ENCODE data around the gene ID1.

ID1 gene

DNA sequence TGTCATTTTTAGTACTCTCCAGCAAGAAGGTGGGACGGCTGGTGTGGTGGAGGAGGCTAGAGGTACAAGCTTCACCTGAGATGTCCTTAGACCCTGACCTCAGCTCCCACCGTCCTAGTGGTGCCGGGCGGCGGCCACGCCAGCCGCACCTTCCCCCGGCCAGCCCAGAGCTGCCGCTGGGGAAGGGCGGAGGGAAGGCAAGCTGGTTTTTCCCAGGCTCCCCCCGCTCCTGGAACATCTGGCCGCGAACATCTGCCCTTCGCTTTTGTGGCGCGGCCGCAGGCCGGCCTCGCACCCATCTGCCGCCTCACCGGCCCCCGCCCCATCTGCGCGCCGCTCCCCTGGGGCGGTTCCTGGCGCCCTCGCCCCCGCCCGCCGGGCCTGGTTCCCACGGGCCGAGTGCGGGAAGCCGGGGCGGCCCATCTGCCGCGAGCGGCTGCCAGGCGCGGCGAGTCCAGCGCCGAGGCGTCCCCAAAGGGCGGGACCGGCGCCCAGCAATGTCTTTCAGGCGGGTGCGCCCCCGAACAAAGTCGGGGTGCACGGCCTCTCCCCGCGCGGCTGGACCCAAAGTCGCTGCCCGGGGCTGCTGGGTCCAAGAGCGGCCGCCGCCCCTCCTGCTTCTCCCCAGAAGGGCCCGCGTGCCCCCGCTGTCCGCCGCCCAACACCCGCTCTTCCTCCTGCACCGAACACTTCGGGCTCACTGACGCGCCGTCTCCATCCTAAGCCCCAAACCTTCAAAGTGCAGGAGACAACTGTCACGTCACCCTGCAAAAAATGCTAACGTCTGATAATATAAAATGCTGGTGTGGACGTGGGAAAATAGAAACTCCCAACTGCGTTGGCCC is 17.3 kb upstream of the ID1 start:
- DNase-seq (ENCODE audit: extremely low read depth, low read depth) = no peak
- TF ChIP-seq, protein P1, sequence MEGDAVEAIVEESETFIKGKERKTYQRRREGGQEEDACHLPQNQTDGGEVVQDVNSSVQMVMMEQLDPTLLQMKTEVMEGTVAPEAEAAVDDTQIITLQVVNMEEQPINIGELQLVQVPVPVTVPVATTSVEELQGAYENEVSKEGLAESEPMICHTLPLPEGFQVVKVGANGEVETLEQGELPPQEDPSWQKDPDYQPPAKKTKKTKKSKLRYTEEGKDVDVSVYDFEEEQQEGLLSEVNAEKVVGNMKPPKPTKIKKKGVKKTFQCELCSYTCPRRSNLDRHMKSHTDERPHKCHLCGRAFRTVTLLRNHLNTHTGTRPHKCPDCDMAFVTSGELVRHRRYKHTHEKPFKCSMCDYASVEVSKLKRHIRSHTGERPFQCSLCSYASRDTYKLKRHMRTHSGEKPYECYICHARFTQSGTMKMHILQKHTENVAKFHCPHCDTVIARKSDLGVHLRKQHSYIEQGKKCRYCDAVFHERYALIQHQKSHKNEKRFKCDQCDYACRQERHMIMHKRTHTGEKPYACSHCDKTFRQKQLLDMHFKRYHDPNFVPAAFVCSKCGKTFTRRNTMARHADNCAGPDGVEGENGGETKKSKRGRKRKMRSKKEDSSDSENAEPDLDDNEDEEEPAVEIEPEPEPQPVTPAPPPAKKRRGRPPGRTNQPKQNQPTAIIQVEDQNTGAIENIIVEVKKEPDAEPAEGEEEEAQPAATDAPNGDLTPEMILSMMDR (IDR thresholded peaks at IDR 0.05; ENCODE audit: low read depth, low read length) = no peak

DNA sequence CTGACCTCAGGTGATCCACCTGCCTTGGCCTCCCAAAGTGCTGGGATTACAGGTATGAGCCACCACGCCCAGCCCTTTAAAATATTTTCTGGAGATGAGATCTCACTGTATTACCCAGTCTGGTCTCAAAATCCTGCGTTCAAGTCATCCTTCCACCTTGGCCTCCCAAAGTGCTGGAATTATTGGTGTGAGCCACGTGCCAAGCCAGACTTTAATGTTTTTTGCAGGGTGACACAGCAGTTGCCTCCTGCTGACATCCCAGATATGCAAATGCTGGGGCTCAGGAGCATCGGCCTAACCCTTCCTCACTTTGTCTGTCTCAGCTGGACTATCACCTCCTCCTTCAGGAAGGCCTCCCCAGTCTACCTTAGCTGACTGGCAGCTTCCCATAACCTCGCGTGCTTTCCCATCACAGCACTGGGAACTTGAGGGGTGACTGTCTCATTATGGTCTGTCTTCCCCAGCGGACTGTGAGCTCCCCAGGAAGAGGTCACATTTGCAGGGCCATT is 14.3 kb upstream of the ID1 start:
- TF ChIP-seq, protein P1 (IDR thresholded peaks at IDR 0.05; ENCODE audit: low read depth, low read length) = no peak
- DNase-seq (ENCODE audit: extremely low read depth, low read depth) = no peak

DNA sequence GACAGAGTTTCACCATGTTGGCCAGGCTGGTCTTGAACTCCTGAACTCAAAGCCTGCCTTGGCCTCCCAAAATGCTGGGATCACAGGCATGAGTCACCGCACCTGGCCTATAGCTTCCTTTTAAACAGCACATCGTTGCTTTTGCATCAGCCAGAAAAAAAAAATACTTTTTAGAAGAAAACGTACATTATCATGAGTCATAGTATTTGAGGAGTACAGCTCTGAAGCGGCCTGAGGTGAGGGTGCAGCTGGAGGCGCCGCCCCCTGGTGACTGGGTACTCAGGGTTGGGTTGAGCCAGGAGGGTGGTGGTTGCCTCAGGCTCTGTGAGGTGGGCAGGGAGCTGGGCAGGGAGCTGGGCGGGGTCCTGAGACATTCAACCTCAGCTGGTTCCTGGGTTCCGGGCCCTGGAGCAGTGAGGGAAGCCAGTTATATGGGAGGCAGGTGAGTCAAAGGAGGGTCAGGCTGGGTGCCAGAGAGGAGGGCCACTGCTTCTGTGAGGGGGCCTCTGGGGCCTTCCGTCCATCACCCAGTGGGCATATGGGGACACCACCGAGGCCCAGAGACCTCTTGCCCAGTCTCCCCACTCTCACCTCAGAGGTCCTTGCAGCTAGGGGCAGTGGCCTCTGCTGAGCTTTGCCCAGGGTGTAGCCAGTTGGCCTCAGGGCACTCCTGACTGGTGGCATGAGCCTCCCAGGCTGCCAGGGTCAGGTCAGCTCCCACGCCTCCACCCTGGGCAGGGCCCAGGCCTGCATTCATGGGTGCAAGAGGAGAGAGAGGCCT is 11.7 kb upstream of the ID1 start:
- no peak for DNase-seq (ENCODE audit: extremely low read depth, low read depth)

DNA sequence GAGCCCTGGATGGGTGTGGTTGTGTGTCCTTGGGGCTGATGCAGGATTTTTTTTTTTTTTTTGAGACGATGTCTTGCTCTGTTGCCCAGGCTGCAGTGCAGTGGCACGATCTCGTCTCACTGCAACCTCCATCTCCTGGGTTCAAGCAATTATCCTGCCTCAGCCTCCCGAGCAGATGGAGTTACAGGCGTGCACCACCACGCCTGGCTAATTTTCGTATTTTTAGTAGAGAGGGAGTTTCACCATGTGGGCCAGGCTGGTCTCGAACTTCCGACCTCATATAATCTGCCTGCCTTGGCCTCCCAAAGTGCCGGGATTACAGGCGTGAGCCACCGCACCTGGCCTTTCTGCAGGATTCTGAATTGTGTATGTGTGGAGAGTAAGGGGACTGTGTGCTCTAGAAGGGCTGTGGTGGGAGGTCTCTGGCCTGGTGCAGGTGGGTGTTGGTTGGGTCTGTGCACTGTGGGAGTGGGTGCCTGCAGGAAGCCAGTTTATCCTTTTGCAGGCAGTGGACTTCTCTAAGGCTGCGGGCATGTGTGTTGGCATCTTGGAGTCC is 11.0 kb upstream of the ID1 start:
- TF ChIP-seq, protein P1 (IDR thresholded peaks at IDR 0.05; ENCODE audit: low read depth, low read length) = no peak
- DNase-seq (ENCODE audit: extremely low read depth, low read depth) = no peak

More for the DNA sequence above, 11.7 kb upstream of the ID1 start:
- TF ChIP-seq, protein P1 (IDR thresholded peaks at IDR 0.05; ENCODE audit: low read depth, low read length) = no peak

DNA sequence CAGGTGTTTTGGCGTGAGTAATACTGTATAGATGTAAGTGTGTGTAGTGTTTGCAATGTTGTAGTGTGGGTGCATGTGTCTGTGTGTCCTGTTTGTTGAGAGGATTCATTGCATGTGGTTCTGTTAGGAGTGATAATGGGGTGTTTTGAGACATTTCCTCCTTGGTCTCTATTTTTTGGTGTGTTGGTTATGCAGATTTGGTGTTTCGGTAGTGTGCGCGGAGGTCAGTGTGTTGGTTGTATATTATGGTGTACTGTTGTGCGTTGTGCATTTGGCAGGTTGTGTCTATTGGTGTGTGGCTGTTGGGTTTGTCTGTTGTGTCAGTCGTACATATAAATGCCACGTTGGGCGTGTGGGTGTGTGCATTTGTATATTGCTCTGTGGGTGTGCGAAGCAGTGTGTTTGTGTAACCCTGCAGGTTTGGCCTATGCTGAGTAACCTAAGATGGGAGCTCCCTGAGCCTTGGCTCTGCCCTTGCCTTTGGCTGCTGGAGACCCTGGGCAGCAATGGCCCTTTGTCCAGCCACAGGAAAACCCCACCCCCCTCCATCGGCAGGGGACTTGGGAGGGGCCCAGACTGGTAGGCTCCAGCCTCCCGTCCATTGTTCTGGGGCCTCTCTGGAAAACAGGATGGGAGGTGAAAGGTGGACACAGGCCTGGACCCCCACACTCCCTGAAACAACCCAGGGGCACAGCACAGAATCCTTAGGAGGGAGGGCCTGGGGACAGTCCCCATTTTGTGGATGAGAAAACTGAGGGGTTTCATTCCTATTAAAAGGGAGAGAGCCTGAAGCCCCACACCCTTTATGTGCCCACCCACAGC is 10.3 kb upstream of the ID1 start:
- TF ChIP-seq, protein P1 (IDR thresholded peaks at IDR 0.05; ENCODE audit: low read depth, low read length) = no peak
- no peak for DNase-seq (ENCODE audit: extremely low read depth, low read depth)

DNA sequence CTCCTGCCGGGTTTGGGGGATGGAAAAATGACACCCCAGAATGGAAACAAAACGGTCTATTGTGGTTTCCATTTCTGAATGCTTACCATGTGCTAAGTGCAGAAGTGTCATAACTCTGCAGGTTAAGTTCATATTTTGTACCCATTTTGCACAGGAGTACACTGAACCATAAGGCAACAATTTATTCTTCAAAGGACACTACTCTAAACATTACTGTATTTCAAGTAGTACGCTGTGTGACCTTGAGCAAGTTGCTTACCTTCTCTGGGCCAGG is 9.8 kb upstream of the ID1 start:
- TF ChIP-seq, protein P1 (IDR thresholded peaks at IDR 0.05; ENCODE audit: low read depth, low read length) = no peak

More for the DNA sequence above, 9.8 kb upstream of the ID1 start:
- no peak for DNase-seq (ENCODE audit: extremely low read depth, low read depth)
